SK-N-MC (cell line): ENCODE measurements around the gene SHKBP1.

ENCODE experiments used
- DNase-seq: peaks from one replicate; pipeline ENCODE4 v3.0.0-alpha.2; 2011; ENCODE audit warnings: low read depth, low spot score
- H3K27ac ChIP-seq: fragments of 200-600 bp; sonication (generic); 2 replicates; pipeline ENCODE4 v1.5.1; 2016; ENCODE audit warnings: mixed run types
- H3K36me3 ChIP-seq: fragments of 200-600 bp; sonication (generic); 2 replicates; pipeline ENCODE4 v1.6.1; 2017; ENCODE audit warnings: antibody characterized with exemption, low read length, mixed read lengths; ENCODE audit not compliant: insufficient read depth
- H3K4me3 ChIP-seq: fragments of 200-600 bp; sonication (generic); 2 replicates; pipeline ENCODE4 v1.5.1; 2016
- H3K9ac ChIP-seq: fragments of 200-600 bp; sonication (generic); 2 replicates; pipeline ENCODE4 v1.8.0; 2017; ENCODE audit warnings: mixed run types, mixed read lengths; ENCODE audit not compliant: insufficient read length
- H3K9me3 ChIP-seq: fragments of 200-600 bp; sonication (generic); 2 replicates; pipeline ENCODE4 v1.6.1; 2017; ENCODE audit warnings: low read depth, mild to moderate bottlenecking, antibody characterized with exemption, low read length, moderate library complexity, mixed read lengths
- EZH2 ChIP-seq: fragments of 200-600 bp; sonication (generic); IDR thresholded peaks from one replicate; pipeline ENCODE4 v1.6.1; 2017; ENCODE audit warnings: antibody characterized with exemption
- FOXP2 ChIP-seq: optimal IDR thresholded peaks from 2 replicates; pipeline ENCODE3; 2011; ENCODE audit warnings: mild to moderate bottlenecking, moderate library complexity; ENCODE audit not compliant: insufficient read depth; ENCODE audit errors: extremely low read length, control extremely low read depth
- POLR2AphosphoS5 ChIP-seq: IDR thresholded peaks from 2 replicates; pipeline ENCODE4 v1.6.1; 2012; ENCODE audit warnings: mild to moderate bottlenecking, low read depth, low read length, borderline replicate concordance

Gene SHKBP1

GRCh38 chr19:40613690-40614621 is 37.3 kb downstream of the SHKBP1 start:
- peaks cover 15% of the 10 kb centered on the region for H3K36me3 ChIP-seq
- DNase-seq = no peak
- H3K27ac ChIP-seq = peak overlapping the region; percentile 95
- peak overlapping the region; percentile 86 for H3K9ac ChIP-seq
- no peaks in the 10 kb centered on the region for H3K9me3 ChIP-seq
- peak overlapping the region; percentile 97 for H3K4me3 ChIP-seq
- no peak for TF ChIP-seq EZH2
- TF ChIP-seq POLR2AphosphoS5 = peak; percentile 25; the same call in 1 of the 2 replicates

GRCh38 chr19:40614622-40615411 is 38.1 kb downstream of the SHKBP1 start:
- peak overlapping the region; percentile 95 for H3K27ac ChIP-seq
- H3K9ac ChIP-seq = peak overlapping the region; percentile 68
- TF ChIP-seq POLR2AphosphoS5 (peak; percentile 37), FOXP2 (no peak), EZH2 (no peak)
- no peaks in the 10 kb centered on the region for H3K9me3 ChIP-seq
- peaks cover 23% of the 10 kb centered on the region for H3K36me3 ChIP-seq
- peak overlapping the region; percentile 97 for H3K4me3 ChIP-seq
- DNase-seq = peak; percentile 73

- Histone ChIP-seq H3K27ac (no peak overlapping the region), H3K9me3 (no peaks in the 10 kb centered on the region)
These were observed 39.5 kb downstream of the SHKBP1 start for GRCh38 chr19:40616178-40616577.

GRCh38 chr19:40616941-40617340 is 40.3 kb downstream of the SHKBP1 start:
- Histone ChIP-seq H3K9me3 (no peaks in the 10 kb centered on the region), H3K27ac (no peak overlapping the region), H3K4me3 (no peak overlapping the region), H3K9ac (no peak overlapping the region), H3K36me3 (peaks cover 31% of the 10 kb centered on the region)
- TF ChIP-seq POLR2AphosphoS5 (no peak), FOXP2 (no peak), EZH2 (no peak)
- no peak for DNase-seq

More at GRCh38 chr19:40616178-40616577, 39.5 kb downstream of the SHKBP1 start:
- H3K9ac ChIP-seq = no peak overlapping the region
- DNase-seq = no peak
- TF ChIP-seq POLR2AphosphoS5 (no peak), EZH2 (no peak), FOXP2 (no peak)
- peaks cover 27% of the 10 kb centered on the region for H3K36me3 ChIP-seq
- no peak overlapping the region for H3K4me3 ChIP-seq

GRCh38 chr19:40617961-40618360 is 41.3 kb downstream of the SHKBP1 start:
- DNase-seq = no peak
- no peak for TF ChIP-seq FOXP2
- no peak for TF ChIP-seq EZH2
- no peak for TF ChIP-seq POLR2AphosphoS5
- no peak overlapping the region for H3K4me3 ChIP-seq
- no peaks in the 10 kb centered on the region for H3K9me3 ChIP-seq
- H3K36me3 ChIP-seq = peaks cover 35% of the 10 kb centered on the region
- H3K9ac ChIP-seq = no peak overlapping the region
- no peak overlapping the region for H3K27ac ChIP-seq

- Histone ChIP-seq H3K4me3 (no peak overlapping the region), H3K27ac (no peak overlapping the region), H3K9ac (no peak overlapping the region), H3K9me3 (no peaks in the 10 kb centered on the region), H3K36me3 (peaks cover 35% of the 10 kb centered on the region)
- no peak for DNase-seq
- TF ChIP-seq EZH2 = no peak
- no peak for TF ChIP-seq POLR2AphosphoS5
- TF ChIP-seq FOXP2 = no peak
These were observed 42.9 kb downstream of the SHKBP1 start for GRCh38 chr19:40619333-40620160.

GRCh38 chr19:40620161-40620485 is 43.5 kb downstream of the SHKBP1 start:
- Histone ChIP-seq H3K4me3 (no peak overlapping the region), H3K36me3 (peaks cover 35% of the 10 kb centered on the region), H3K9me3 (no peaks in the 10 kb centered on the region), H3K27ac (no peak overlapping the region), H3K9ac (no peak overlapping the region)
- TF ChIP-seq POLR2AphosphoS5 = no peak
- no peak for TF ChIP-seq FOXP2
- no peak for TF ChIP-seq EZH2
- DNase-seq = no peak

- no peaks in the 10 kb centered on the region for H3K9me3 ChIP-seq
- no peak overlapping the region for H3K9ac ChIP-seq
- TF ChIP-seq POLR2AphosphoS5 (no peak), FOXP2 (no peak), EZH2 (no peak)
- peaks cover 37% of the 10 kb centered on the region for H3K36me3 ChIP-seq
- no peak overlapping the region for H3K27ac ChIP-seq
- no peak for DNase-seq
- H3K4me3 ChIP-seq = no peak overlapping the region
These were observed 44.6 kb downstream of the SHKBP1 start for GRCh38 chr19:40621283-40621682.
